GM12878 (cell line): ENCODE measurements around the gene ADGRF1. TPM values are rescaled to one million over a fixed set of nuclear protein-coding genes. Genes with fewer than 3 reads are reported as not detected.

Experiments
- ATAC-seq: fragments of 200-7000 bp; cut with Tn5 transposase; 3 replicates; pipeline ENCODE4 v1.9.1; 2020; ENCODE audit warnings: mild to moderate bottlenecking, moderate library complexity
- BruUV-seq: library from RNA; stranded (reverse); fragments of 400-500 nt; replicated peaks from 2 replicates; lab custom pipeline; 2021; lab: Mats Ljungman, UMichigan
- CTCF ChIA-PET: fragments of 300-600 bp; sonication (Branson Sonifier 250); formaldehyde crosslinking; extraction: SDS; loops from one replicate; lab custom pipeline; 2021; ENCODE audit warnings: inconsistent platforms; lab: Yijun Ruan, JAX
- POLR2A ChIA-PET: fragments of 350-600 bp; formaldehyde crosslinking; extraction: SDS; loops from one replicate; lab custom pipeline; 2021; ENCODE audit warnings: inconsistent platforms; lab: Charles Lee
- RAD21 ChIA-PET: fragments of 300-600 bp; sonication (Branson Sonifier 250); formaldehyde crosslinking; loops from one replicate; lab custom pipeline; 2023; ENCODE audit warnings: antibody characterized with exemption; ENCODE audit not compliant: unreplicated experiment; lab: Charles Lee
- SMC1A ChIA-PET: fragments of 300-600 bp; sonication (Branson Sonifier 250); formaldehyde crosslinking; loops from one replicate; lab custom pipeline; 2023; ENCODE audit not compliant: unreplicated experiment, uncharacterized antibody; lab: Charles Lee
- DNase-seq: peaks from one replicate; pipeline ENCODE4 v3.0.0-alpha.2; 2011; ENCODE audit warnings: low read depth, low spot score
- FAIRE-seq: peaks from 3 replicates; lab custom pipeline; 2011; peaks lifted over from hg19 to GRCh38; lab: Jason Lieb, UNC
- H2AFZ ChIP-seq: 2 replicates; pipeline ENCODE4 v1.6.0; 2011; ENCODE audit warnings: low read depth, low read length, control low read depth; ENCODE audit not compliant: control insufficient read depth
- H3K27ac ChIP-seq: 2 replicates; pipeline ENCODE4 v1.5.1; 2011; ENCODE audit warnings: control low read depth; ENCODE audit not compliant: control insufficient read depth, insufficient read depth
- H3K27me3 ChIP-seq, 2 experiments: replicated peaks in 1 of 2; 2 replicates each; pipeline versions ENCODE4 v1.6.0 to v1.6.1; 2011; ENCODE audit warnings: low read length in 1 of 2; ENCODE audit not compliant: control insufficient read depth in 2 of 2, insufficient read depth in 2 of 2
- H3K36me3 ChIP-seq, 2 experiments: 2 replicates each; pipeline ENCODE4 v1.5.1; 2011; ENCODE audit warnings: low read length in 1 of 2; ENCODE audit not compliant: control insufficient read depth in 2 of 2, insufficient read depth in 2 of 2
- H3K4me1 ChIP-seq: 2 replicates; pipeline ENCODE4 v1.6.1; 2011; ENCODE audit warnings: mild to moderate bottlenecking, low read length, moderate library complexity, mixed read lengths; ENCODE audit not compliant: control insufficient read depth, insufficient read depth
- H3K4me2 ChIP-seq: 2 replicates; pipeline ENCODE4 v1.6.0; 2011; ENCODE audit warnings: control low read depth; ENCODE audit not compliant: control insufficient read depth, insufficient read depth
- H3K4me3 ChIP-seq: fragments of 200-600 bp; sonication (generic); 2 replicates; pipeline ENCODE4 v1.5.1; 2016
- H3K79me2 ChIP-seq: 2 replicates; pipeline ENCODE4 v1.6.0; 2011; ENCODE audit warnings: low read length; ENCODE audit not compliant: control insufficient read depth, insufficient read depth
- H3K9ac ChIP-seq: 2 replicates; pipeline ENCODE4 v1.8.0; 2011; ENCODE audit warnings: low read length, control low read depth, mixed read lengths; ENCODE audit not compliant: control insufficient read depth, insufficient read depth
- H3K9me3 ChIP-seq: replicated peaks from 3 replicates; pipeline ENCODE4 v1.5.1; 2011; ENCODE audit warnings: mild to moderate bottlenecking, low read length; ENCODE audit not compliant: control insufficient read depth, insufficient read depth
- H4K20me1 ChIP-seq: 2 replicates; pipeline ENCODE4 v1.6.0; 2011; ENCODE audit not compliant: control insufficient read depth, insufficient read depth
- CBFB ChIP-seq: IDR thresholded peaks from 2 replicates; pipeline ENCODE4 v1.6.1; 2016; ENCODE audit warnings: antibody characterized with exemption, low read depth
- CHD1 ChIP-seq: IDR thresholded peaks from 2 replicates; pipeline ENCODE4 v1.6.1; 2012; ENCODE audit warnings: low read depth, low read length, improper control_type of control experiment
- EZH2 ChIP-seq: IDR thresholded peaks from 2 replicates; pipeline ENCODE4 v1.6.1; 2012; ENCODE audit warnings: low read depth, mild to moderate bottlenecking, control low read depth, inconsistent platforms, low read length, borderline replicate concordance; ENCODE audit not compliant: control insufficient read depth
- FOXK2 ChIP-seq: fragments of 450-650 bp; IDR thresholded peaks from 2 replicates; pipeline ENCODE4 v1.6.1; 2017; ENCODE audit warnings: mild to moderate bottlenecking, moderate library complexity
- IKZF1 ChIP-seq: fragments of 450-650 bp; conservative IDR thresholded peaks from 2 replicates; pipeline ENCODE4 v1.6.1; 2017; ENCODE audit warnings: antibody characterized with exemption, mild to moderate bottlenecking
- IRF3 ChIP-seq: fragments of 450-650 bp; IDR thresholded peaks from 2 replicates; pipeline ENCODE4 v1.6.1; 2014; ENCODE audit warnings: mild to moderate bottlenecking
- KDM1A ChIP-seq: fragments of 200-600 bp; sonication (generic); IDR thresholded peaks from 2 replicates; pipeline ENCODE4 v1.6.1; 2016; ENCODE audit warnings: borderline replicate concordance
- NBN ChIP-seq: fragments of 450-650 bp; IDR thresholded peaks from 2 replicates; pipeline ENCODE4 v1.6.1; 2016
- NFYA ChIP-seq: IDR thresholded peaks from 2 replicates; pipeline ENCODE4 v1.6.1; 2011; ENCODE audit warnings: low read depth, mild to moderate bottlenecking, low read length, improper control_type of control experiment, borderline replicate concordance
- PBX3 ChIP-seq: IDR thresholded peaks from 2 replicates; pipeline ENCODE4 v1.6.1; 2011; ENCODE audit warnings: mild to moderate bottlenecking, low read depth, low read length, moderate library complexity; ENCODE audit not compliant: insufficient replicate concordance
- PML ChIP-seq: IDR thresholded peaks from 2 replicates; pipeline ENCODE4 v1.6.1; 2012; ENCODE audit warnings: low read length, inconsistent platforms
- RFX5 ChIP-seq: IDR thresholded peaks from 2 replicates; pipeline ENCODE4 v1.6.1; 2011; ENCODE audit warnings: low read depth, low read length, improper control_type of control experiment
- SMAD5 ChIP-seq: IDR thresholded peaks from 2 replicates; pipeline ENCODE4 v1.6.1; 2016; ENCODE audit warnings: antibody characterized with exemption, low read depth
- SREBF2 ChIP-seq: IDR thresholded peaks from 2 replicates; pipeline ENCODE4 v1.6.1; 2012; ENCODE audit warnings: mild to moderate bottlenecking, low read length
- SUZ12 ChIP-seq: fragments of 200-600 bp; sonication (generic); IDR thresholded peaks from one replicate; pipeline ENCODE4 v1.6.1; 2018; ENCODE audit warnings: antibody characterized with exemption, mild to moderate bottlenecking; ENCODE audit not compliant: unreplicated experiment
- TCF12 ChIP-seq: IDR thresholded peaks from 2 replicates; pipeline ENCODE4 v1.6.1; 2011; ENCODE audit warnings: low read depth, mild to moderate bottlenecking, low read length
- ZSCAN29 ChIP-seq: fragments of 450-650 bp; IDR thresholded peaks from 2 replicates; pipeline ENCODE4 v1.6.1; 2017; ENCODE audit warnings: mild to moderate bottlenecking, moderate library complexity
- WGBS: methylation state at CpG from one replicate; pipeline ENCODE4 v1.1.6; 2016; ENCODE audit warnings: low lambda C conversion rate; ENCODE audit not compliant: insufficient replicate concordance, insufficient coverage; ENCODE audit errors: missing lambda C conversion rate; 5-methylcytosine and 5-hydroxymethylcytosine counted together
- in situ Hi-C: fragments of 300-500 bp; cut with MboI; formaldehyde crosslinking; loops from 9 replicates; pipeline ENCODE4 v1.14.3; 2018; ENCODE audit warnings: mixed read lengths
- intact Hi-C: fragments of 100-400 bp; cut with micrococcal nuclease; formaldehyde crosslinking; loops from one replicate; pipeline ENCODE4 v1.14.2; 2022; ENCODE audit not compliant: unreplicated experiment
- polyA plus RNA-seq, 11 experiments: library from polyadenylated mRNA; depleted of rRNA in 4 of 11; unstranded in 6 of 11; stranded (reverse) in 5 of 11; fragments of >200 nt; fragmentation: Nextera tagmentation in 4 of 11; fragmentation: Illumina TruSeq in 1 of 11; extraction: Ambion mirVana in 4 of 11; extraction: Trizol in 1 of 11; gene quantifications; 1 replicate in 1 of 11; 2 replicates in 10 of 11; pipeline versions ENCODE4 v1.2.1 to v1.2.3, GENCODE V29; 2011 to 2016; ENCODE audit warnings: inconsistent platforms in 2 of 11, missing spikeins in 2 of 11, low read depth in 1 of 11
- total RNA-seq, 4 experiments: library from RNA; depleted of rRNA in 3 of 4; stranded (reverse); fragments of >200 nt in 3 of 4; fragmentation: Illumina TruSeq in 1 of 4; extraction: Trizol in 1 of 4; gene quantifications; 2 replicates each; pipeline versions ENCODE4 v1.2.1 to v1.2.3, GENCODE V29; 2013 to 2021

Gene ADGRF1
- total and polyA plus RNA-seq, 10 of the 15 experiments (the other 5 are each of a cell fraction or from before 2014, with no cell fraction given), result 0.05 TPM; not detected in 9

GRCh38 chr6:47000842-47001241 lies 41.3 kb downstream of the ADGRF1 start:
- TF ChIP-seq RFX5, result no peak
- TF ChIP-seq CBFB, result no peak
- TF ChIP-seq ZSCAN29, result no peak
- no peak for TF ChIP-seq EZH2
- TF ChIP-seq SREBF2, result no peak
- TF ChIP-seq, all 136 proteins: peak for 0
- Histone ChIP-seq H3K4me1 (no peaks in the 10 kb centered on the region), H3K27ac (no peak overlapping the region), H3K27me3 (no peaks in the 10 kb centered on the region; a peak in 1 of 4 replicates), H3K9ac (no peak overlapping the region), H3K4me2 (no peak overlapping the region), H2AFZ (no peak overlapping the region), H3K4me3 (no peak overlapping the region), H3K36me3 (no peaks in the 10 kb centered on the region), H4K20me1 (no peaks in the 10 kb centered on the region), H3K9me3 (no peaks in the 10 kb centered on the region), H3K79me2 (no peaks in the 10 kb centered on the region)
- no TSS peak for BruUV-seq
- intact Hi-C loops, result no loop called here
- ChIA-PET RAD21 (no interaction called here), SMC1A (no interaction called here), POLR2A (no interaction called here), CTCF (no interaction called here)
- ATAC-seq, result no peak
- no peak for DNase-seq
- in situ Hi-C loops, result no loop called here
- FAIRE-seq, result no peak
- 44% methylated on average over 4 of the region's 4 CpGs for WGBS

DNA sequence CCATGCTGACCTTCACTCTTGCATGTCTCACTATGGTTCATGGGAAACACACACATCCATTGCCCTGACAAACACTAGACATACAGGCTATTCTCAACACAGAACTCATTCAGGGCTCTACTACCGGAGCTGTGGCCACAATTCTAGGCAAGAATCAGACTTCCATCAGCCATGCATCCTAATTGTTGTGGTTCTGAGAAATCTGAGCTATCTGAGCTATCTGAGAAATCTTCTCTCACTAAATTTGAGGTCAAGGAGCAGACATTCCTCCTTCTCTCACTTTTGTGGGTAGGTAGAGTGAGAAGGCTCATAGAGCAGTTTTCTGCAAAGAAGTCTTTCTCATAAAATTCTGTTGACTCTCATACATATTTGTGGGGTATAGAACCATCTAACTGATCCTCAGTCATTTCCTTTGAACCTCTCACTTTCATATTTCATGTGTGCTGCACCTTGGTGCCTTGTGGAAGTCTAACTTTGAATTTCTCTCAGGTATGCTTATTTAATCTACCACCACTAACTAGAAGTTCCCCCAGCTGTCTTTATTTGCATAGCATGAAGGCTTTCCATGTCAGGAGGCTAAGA lies 43.6 kb downstream of the ADGRF1 start:
- intact Hi-C loops, result loop anchor here (10.0 kb wide), 1 partner anchor 574 kb away; no protein-coding TSS in a partner anchor
- ChIA-PET CTCF (no interaction called here), SMC1A (no interaction called here), POLR2A (no interaction called here), RAD21 (no interaction called here)
- H3K4me1 ChIP-seq, result no peaks in the 10 kb centered on the region
- H3K9me3 ChIP-seq, result no peaks in the 10 kb centered on the region
- H3K79me2 ChIP-seq, result no peaks in the 10 kb centered on the region
- H3K9ac ChIP-seq, result no peak overlapping the region
- WGBS, result 5% methylated on average over 1 of the region's 1 CpG
- no peaks in the 10 kb centered on the region for H4K20me1 ChIP-seq
- no peak for DNase-seq
- no peak overlapping the region for H3K4me3 ChIP-seq
- FAIRE-seq, result no peak
- H3K36me3 ChIP-seq, result no peaks in the 10 kb centered on the region
- ATAC-seq, result no peak
- in situ Hi-C loops, result no loop called here
- H3K27me3 ChIP-seq, result no peaks in the 10 kb centered on the region; a peak in 1 of 4 replicates
- no peak overlapping the region for H2AFZ ChIP-seq
- H3K27ac ChIP-seq, result no peak overlapping the region
- BruUV-seq, result no TSS peak
- H3K4me2 ChIP-seq, result no peak overlapping the region
- TF ChIP-seq IKZF1 (no peak), SMAD5 (no peak), SUZ12 (no peak), NFYA (no peak), PML (no peak), RFX5 (no peak), FOXK2 (no peak), KDM1A (no peak), CHD1 (no peak), PBX3 (no peak), TCF12 (no peak), NBN (no peak), IRF3 (no peak)
